ENCODE data around the gene STK24.

DNA sequence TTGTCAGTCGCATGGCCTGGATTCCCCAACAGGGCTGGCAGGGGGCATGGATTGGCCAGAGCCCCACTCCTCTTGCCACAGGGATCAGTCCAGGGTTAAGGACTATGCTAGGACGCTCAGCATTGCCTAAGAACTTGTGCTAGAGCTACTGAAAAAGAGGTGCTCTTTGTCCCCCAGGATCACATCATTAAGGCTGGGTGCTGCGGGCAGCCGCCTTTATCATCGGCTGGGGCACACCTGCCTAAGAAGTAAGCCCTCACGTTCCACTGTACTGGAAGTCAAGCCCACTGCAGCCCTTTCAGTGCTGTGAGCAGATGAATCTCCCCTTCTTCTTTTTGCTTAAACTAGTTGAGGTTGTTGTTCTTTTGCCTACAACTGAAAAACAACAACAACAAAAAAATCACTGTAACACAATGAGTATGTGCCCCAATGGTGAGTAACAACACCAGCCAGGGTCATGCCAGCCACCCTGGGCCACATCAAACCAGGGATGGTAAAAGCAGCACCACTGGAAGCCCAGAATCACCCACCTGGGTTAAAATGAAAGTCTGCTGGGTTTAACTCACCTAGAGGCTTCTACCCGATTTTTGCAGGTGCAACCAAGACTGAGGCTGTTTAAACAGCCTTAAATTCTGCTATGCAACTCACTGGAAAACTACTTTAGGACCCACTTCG is 20.6 kb downstream of the STK24 start:
- TF ChIP-seq CTCF (IDR thresholded peaks at IDR 0.05 in 2 of 3, conservative IDR thresholded peaks at IDR 0.05 in 1 of 3; ENCODE audit: control insufficient read depth in 2 of 3, extremely low read depth in 1 of 3, insufficient read depth in 1 of 3, low read depth in 3 of 3, low read length in 3 of 3) = no peak
- TF ChIP-seq MYC (IDR thresholded peaks at IDR 0.05; ENCODE audit: insufficient read depth, insufficient read length, insufficient replicate concordance, low read length, severe bottlenecking) = no peak
- no peak for TF ChIP-seq CEBPB (IDR thresholded peaks at IDR 0.05; ENCODE audit: borderline replicate concordance in 1 of 2, low read depth in 2 of 2, low read length in 2 of 2)
- TF ChIP-seq BRCA1 (IDR thresholded peaks at IDR 0.05; ENCODE audit: low read depth, low read length) = no peak
- no peak for TF ChIP-seq TCF7 (IDR thresholded peaks at IDR 0.05; ENCODE audit: borderline replicate concordance)
- TF ChIP-seq CBX5 (IDR thresholded peaks at IDR 0.05; ENCODE audit: low read depth) = no peak
- TF ChIP-seq POLR2A (IDR thresholded peaks at IDR 0.05; ENCODE audit: low read depth, low read length) = no peak
- TF ChIP-seq MTA2 (IDR thresholded peaks at IDR 0.05; ENCODE audit: low read depth) = no peak
- no peak for TF ChIP-seq MLLT1 (IDR thresholded peaks at IDR 0.05)
- no peak for TF ChIP-seq SREBF2 (IDR thresholded peaks at IDR 0.05; ENCODE audit: low read length)
- no peak for TF ChIP-seq EZH2 (IDR thresholded peaks at IDR 0.05; ENCODE audit: borderline replicate concordance, control insufficient read depth, low read depth, low read length)
- TF ChIP-seq, protein P1, sequence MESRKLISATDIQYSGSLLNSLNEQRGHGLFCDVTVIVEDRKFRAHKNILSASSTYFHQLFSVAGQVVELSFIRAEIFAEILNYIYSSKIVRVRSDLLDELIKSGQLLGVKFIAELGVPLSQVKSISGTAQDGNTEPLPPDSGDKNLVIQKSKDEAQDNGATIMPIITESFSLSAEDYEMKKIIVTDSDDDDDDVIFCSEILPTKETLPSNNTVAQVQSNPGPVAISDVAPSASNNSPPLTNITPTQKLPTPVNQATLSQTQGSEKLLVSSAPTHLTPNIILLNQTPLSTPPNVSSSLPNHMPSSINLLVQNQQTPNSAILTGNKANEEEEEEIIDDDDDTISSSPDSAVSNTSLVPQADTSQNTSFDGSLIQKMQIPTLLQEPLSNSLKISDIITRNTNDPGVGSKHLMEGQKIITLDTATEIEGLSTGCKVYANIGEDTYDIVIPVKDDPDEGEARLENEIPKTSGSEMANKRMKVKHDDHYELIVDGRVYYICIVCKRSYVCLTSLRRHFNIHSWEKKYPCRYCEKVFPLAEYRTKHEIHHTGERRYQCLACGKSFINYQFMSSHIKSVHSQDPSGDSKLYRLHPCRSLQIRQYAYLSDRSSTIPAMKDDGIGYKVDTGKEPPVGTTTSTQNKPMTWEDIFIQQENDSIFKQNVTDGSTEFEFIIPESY (IDR thresholded peaks at IDR 0.05) = no peak
